Measurements from ENCODE around the gene DLGAP1.

The DLGAP1 gene

DNA sequence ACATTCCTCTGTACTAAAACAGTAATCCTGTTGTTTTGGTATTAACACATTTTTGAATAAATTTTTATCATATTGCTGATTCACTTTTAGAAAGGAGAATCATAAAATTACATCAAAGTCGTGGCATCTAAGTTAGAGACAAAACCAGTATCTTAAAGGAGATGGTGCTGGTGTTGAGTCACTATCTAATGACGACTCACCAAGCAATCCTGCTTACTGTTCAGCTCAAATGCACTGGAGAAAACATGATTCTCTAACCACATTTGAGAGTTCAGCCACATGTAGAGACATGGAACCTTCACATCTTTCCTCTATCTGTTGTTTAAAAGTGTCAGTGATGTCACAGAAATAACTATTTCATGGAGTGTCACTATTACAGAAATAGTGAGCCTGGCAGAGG lies 531.4 kb downstream of the DLGAP1 start:
- DNase-seq = no peak

DNA sequence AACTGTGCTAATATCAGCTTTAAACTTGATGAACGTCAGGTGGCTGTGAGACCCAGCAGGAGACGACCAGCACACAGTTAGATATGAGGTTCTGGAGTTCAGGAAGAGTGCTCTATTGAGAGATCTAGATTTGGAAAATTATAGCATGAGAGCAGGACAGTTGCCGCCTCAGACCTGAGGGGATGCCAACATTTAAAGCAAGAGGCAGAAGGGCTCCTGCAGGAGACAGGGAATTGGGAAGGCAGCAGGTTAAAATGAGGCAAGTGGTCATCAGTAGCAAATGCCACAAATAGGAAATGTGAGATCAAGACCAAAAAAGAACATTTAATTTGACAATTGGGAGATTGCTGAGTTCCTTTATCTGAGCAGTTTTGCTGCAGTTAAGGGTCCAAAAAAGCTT lies 533.3 kb downstream of the DLGAP1 start:
- DNase-seq = no peak

DNA sequence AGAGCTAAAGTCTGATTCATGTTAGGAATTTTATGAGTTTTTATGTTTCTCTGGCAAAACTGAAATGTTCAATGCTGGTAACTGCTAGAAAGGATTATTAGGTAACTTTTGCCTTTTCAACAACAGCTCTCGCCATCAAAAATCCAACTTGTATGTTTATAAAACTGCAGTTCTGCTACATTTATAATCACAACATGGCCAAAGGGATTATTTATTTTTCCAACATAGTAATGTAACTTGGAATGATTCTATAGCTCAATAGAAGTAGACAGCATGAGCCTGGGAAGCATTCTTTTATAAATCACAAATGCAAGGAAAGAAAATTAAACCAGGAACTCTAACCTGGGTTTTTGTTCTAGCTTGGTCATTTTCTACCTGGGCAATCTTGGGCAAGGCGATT lies 534.3 kb downstream of the DLGAP1 start:
- no peak for DNase-seq

DNA sequence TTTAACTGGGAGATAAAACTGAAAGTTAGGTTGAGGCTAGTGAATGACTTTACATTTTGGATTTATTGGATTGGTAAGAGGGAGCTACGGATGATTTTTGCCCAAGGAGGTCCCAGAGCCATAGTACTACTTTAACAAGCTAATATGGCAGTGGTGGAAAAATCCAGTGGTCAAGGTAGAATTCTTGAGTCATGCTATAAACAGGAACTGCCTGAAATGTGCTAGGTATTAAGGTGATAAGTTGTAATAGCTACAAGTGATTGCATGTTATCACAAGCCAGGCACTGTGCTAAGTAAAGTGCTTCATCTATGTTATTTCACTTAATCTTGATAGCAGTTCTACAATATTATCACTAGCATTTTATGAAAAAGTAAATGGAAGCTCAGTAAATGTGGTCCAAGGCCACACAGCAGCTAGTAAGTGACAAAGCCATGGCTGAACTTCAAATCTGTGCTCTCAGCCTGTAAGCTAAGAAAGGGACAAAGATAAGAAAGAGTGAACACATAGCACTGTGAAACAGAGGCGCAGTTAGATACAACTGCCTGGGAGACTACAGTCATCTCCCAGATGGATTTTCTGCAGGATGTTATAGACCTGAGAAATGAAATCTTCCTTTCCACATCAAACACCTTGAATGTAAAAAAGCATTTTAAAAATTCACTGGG lies 535.6 kb downstream of the DLGAP1 start:
- DNase-seq = no peak

DNA sequence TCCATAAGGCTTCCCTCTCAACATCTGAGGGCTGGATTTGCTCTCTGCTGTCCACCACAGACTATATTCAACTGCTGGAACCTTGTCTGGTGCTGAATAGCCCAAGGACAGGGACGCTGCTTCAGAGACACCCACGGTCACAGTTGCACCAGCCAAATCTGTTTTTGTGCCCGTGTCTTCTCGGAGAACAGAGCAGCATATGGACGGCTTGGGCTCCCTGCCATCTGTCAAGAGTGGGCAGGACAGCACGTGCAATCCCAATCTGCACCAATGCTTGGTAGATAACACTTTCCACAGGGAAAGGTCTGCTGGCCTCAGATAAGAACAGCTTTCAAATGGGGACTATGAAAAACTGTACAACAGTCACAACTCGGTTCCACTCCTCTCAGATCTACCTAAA lies 539.0 kb downstream of the DLGAP1 start:
- DNase-seq = peak; percentile 72

DNA sequence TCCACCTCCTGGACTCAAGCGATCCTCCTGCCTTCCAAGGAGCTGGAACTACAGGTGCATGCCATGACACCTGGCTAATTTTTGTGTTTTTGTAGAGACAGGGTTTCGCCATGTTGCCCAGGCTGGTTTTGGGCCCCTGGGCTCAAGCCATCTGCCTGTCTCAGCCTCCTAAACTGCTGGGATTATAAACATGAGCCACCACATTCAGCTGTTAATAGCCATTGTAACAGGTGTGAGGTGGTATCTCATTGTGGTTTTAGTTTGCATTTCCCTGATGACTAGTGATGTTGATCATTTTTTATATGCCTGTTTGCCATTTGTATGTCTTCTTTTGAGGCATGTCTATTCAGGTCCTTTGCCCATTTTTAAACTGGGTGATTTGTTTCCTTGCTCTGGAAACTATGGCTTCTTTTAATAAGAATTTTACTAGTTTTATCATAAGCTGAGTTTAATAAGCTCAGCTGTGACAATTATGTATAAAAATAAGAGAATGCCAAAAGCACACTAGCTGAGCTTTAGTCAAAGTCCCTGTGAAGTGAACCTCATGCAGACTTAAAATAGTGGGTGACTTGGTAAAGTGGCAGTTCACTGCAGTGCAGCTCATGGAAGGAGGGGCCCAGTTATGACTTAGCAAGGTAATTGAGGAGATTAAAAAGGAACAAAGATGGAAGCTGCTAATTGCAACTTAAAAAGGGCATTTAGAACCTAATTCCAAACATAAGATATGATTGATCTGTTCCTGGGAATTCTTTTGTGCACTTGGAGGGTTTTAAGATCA lies 540.1 kb downstream of the DLGAP1 start:
- peak; percentile 85 for DNase-seq

DNA sequence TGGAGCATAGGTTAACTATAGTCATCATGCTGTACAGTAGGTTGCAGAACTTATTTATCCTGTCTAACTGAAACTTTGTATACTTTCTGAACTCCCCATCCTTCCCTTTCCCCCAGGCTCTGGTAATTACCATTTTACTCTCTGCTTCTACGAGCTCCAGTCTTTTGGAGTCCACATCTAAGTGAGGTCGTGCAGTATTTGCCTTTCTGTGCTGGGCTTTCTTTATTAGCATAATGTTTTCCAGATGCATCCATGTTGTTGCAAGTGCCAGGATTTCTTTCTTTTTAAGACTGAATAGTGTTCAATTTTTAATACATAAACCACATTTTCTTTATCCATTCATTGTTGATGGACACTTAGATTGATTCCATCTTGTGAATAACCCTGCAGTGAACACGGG lies 541.0 kb downstream of the DLGAP1 start:
- no peak for DNase-seq

DNA sequence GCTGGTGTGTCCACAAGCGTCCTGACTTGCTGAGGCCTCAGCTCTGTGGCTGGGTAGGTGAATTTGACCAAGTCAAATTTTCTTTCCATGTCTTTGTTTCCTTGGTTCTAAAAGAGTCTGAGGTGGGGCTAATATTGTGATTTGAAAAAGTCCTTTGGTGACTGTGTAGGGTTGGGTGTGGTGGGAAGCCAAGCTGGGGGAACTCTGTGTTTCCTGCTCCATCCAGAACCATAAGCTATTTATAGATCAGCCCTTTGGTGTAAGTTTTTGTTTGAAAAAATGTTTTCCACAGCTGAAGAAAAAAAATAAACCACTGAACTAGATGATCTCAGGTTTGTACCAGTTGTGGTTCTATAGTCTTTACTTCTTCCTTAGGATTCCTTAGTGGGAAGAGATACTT lies 542.4 kb downstream of the DLGAP1 start:
- DNase-seq = no peak

DNA sequence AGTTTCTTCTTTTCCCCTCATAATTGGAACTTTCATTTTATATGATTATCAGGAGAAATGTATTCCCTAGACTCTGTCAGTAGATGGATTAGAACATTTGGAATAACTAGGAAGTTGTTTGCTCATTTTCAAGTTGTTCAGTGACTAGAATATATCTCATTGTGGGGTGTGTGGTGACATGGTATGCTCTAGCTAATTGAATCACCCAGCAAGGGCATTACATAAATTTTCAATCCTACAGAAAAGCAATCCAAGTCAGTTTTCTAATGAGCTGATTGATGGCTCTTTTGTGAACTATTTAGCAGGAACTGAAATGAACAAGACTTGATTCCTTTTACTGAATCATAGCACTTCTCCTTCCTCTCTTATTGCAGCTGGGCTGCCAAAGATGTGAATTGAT lies 543.7 kb downstream of the DLGAP1 start:
- no peak for DNase-seq

DNA sequence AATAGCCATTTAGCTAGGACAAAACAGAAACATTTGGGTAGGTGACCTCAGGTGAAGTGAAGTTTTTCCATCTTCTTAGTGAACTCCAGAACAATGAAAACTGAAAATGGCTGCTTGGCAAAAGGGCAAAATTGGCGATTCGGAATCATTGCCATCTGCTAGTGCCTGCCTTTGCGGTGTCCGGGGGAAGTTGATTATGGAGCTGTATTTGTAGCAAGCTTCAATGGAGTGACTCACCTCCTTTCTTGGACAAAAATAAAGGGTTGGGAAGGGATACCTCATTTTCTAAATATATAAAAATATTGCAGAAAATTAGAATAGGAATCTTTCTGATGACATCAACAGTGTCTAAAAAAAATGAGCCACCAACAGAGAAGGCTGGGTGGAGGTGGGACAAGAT lies 544.6 kb downstream of the DLGAP1 start:
- DNase-seq = no peak

DNA sequence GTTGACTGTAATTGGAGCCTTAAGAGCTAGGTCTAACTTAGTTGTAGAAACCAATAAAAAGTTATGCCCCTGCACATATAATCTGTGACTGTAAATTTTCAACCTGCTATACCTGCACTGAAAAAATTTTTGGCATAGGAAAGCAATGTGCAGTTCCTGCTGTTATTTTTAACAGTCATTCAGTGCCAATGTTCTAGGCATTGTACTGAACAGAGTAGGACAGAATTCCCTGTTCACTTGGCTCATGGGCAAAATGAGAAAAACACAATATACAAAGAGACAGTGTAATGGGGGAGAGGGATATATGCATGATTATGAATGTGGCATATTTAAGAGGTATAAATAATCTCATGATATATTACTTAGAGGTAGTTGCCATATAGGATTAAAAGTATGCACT lies 547.2 kb downstream of the DLGAP1 start:
- no peak for DNase-seq

DNA sequence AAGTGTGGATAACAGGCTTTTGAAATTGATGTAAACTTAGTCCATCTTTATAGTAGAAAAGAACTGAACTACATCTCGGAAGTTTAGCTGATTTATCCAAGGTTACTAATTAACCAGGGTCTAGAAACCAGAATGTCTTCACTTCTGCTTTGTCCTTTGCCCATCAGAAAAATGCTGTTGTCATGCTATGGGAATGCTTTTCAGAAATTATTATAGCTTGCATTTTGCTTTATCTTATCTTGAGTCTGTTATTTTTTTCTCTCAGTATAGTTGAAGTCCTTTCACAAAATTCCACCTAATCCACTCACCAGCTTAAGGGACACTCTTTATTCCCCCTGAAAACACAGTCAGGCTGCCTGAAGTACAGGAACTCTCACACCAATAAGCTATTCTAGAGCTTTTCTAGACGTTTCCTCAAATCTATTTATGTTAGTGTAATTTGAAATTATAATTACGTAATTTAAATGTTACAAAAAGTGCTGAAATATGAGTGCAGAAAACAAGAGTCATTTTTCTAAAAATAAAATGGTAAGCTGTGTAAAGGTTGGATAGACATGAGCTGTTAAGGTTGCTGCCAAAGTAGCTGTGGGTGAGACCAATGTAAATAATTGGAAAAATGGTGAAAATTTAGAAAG lies 548.9 kb downstream of the DLGAP1 start:
- no peak for DNase-seq

DNA sequence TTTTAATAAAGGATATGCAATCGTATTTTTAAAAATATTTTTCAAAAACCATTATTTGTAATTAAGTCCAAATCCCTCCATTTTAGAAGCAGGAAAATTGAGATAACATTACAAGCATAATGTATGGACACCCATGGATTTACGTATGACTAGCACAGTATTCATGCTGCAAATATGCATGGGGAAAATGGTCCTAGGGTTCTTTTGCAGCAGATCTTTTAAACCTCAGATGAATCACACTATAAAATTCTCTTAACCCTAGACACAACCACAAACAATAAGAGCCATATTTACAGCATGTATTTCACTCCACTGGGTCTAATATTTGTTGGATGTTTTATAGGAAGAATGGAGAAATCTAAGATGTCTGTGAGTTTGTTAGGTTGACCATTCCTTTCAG lies 551.8 kb downstream of the DLGAP1 start:
- DNase-seq = no peak

DNA sequence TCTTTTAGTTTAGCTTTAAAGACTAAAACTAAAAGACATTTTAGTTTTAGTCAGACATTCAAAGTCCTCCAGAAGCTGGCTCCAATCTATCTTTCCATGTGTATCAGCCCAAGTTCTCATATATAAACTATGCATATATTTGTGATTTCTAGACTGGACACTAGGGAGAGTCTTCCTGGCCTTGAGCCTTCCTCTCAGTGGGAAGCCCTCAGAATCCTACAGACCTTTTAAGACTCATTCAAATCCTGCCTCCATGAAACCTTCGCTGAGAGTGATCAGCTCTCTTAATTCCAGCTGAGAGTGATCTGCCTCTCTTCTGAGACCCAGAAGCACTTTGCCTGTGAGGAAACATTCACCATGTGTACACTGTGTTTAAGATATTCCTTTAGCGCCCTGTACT lies 552.4 kb downstream of the DLGAP1 start:
- DNase-seq = no peak

DNA sequence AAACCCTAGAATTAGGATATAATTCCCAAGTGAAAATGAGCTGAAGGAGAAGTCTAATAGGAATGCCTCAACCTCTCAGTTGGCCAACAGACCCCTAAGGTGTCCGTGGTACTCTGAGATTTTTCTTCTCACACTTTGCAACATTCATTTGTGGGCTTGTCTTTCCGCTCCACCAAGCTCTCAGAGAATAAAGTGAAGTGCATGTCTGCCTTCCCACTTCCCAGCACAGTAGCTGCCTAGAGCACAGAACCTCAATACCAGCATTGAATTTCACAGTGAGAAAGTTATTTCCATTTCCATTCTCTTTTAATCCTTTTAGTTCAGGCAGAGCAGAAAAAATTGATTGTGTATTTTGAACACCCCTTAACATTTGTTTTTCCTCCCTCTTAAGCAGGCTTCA lies 553.3 kb downstream of the DLGAP1 start:
- no peak for DNase-seq

DNA sequence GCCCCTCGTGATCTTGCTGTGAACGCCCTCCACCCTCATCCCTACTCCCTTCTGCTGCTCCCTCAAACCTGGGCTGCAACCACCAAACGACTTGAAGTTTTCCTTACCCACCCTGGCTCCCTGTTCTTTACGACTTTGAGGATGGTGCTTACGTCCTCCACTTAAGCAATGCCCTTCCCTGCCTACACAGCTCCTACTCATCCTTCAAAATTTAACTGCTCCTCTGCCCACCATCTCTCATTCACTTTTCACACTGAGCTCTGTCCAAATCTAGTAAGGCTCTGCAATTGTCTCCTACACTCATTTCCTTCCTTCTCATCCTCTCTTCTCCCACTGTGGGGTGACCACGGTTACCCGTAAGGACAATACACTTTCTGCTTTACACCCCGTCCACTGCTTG lies 554.1 kb downstream of the DLGAP1 start:
- DNase-seq = no peak

DNA sequence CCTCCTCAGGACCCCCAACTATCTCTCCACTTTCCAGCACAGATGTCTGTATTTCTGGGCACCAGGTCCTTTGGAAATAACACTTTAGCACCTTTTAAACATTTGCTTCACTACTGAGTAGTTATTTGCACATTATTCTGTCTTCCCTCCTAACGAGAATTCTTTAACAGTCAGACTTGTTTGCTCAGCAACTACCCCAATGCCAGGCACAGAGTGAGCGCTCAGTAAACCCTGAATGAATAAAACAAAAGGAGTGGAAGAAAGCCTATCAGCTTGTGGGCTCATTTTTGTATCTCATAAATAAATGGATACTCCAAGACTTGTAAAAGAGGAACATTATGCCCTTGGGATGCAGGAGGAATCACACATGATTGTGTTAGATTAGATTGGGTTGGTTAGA lies 554.8 kb downstream of the DLGAP1 start:
- DNase-seq = no peak

DNA sequence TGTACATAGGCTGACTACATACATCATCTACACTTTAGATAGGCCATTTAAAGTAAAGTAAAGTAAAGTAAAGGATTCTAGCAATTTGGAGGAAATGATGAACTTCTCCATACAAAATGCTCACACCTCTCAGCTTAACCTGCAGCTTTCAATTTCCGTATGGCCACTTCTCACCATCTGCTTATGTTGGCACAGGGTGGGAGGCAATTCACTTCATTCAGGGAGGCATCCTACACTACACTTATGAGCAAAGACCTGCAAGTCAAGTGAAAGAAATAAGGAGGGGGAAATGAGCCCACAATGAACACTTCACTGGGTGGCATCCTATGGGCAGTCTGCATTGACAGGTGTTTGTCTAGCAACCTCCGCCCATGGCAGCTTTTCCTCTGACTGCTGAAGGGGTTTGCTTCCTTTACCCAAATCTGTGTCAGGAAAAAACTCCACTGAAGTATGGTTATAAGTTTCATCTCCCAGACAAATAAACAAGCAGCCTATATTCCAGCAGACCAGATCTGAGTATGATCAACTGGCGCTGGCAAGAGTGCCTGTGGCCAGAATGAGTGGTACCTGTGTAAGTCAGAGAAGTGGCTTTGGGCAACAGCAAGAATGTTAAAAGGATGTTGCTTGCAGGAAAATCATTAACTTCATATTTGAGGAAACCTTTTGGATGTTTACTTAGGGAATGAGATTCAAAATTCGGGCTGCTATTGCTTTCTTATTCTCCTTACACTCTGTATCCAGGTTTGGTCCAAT lies 556.1 kb downstream of the DLGAP1 start:
- DNase-seq = peak; percentile 53

DNA sequence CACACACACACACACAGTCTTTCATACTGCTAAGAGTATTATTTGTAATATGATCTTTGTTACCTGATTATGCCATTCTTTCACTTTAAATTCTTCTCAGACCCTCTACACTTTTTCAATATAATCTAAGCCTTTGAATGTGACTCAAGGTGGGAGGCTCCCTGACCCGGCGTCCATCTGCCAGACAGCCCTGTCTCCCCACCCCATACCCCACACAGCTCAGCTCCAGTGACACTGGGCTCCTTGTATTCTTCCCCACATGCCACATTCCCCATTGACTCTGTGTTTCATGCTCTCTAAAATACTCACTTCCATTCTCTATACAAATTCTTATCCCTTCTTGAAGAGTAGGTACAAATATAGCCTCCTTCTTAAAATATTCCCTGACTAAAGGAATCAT lies 563.0 kb downstream of the DLGAP1 start:
- DNase-seq = no peak

DNA sequence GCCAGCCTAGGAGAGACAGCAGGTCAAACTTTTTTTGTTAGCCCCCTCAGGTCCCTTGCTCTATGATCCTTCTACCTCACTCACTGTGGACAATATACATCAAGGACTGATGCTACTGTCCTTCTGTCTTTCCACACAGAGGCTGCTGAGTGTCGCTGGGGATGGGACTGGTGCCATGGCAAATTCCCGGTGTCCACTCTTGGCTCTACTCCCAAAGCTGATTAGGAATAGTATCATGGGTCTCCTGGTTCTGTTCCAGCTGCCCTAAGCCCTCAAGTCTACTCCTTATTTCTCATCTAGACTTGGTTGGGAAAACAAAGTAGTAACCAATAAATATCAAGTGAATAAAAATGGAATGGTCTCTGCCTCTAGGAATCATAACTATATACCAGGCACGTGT lies 563.9 kb downstream of the DLGAP1 start:
- no peak for DNase-seq

DNA sequence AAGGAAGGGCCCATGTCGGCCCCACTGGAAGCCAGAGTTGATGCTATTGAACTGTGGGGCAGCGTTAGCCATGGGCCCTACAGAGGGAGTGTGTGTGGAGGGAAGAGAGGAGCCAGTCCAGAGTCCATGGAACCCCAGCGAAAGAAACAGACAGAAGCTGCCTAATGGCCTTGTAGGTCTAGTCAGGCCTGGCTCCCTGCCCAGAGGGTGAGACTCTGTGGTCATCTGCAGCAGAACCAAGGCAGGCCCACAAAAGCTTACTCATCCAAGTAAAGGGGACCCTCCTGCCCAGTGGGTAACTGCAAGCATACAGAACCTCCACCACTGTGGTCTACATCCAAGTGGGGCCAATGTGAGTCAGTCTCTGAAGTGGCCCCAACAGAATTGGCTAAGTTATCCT lies 565.3 kb downstream of the DLGAP1 start:
- DNase-seq = no peak

DNA sequence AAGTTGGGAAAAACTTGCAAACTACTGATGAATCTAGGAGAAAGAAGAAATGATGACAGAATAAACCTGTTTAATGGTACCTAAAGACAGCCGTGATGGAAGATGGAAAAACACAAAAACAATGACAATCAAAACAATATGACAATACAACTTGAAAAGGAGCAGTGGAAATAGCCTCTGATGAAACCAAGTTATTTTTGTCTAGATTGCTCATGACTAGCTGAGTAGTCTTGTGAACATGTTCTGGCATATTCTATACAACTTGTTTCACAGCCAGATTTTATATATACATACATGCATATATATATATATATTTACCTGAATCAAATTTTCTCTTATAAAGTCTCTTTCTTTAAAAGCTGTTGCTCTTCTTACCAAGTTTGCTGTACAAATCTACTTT lies 566.0 kb downstream of the DLGAP1 start:
- DNase-seq = no peak

DNA sequence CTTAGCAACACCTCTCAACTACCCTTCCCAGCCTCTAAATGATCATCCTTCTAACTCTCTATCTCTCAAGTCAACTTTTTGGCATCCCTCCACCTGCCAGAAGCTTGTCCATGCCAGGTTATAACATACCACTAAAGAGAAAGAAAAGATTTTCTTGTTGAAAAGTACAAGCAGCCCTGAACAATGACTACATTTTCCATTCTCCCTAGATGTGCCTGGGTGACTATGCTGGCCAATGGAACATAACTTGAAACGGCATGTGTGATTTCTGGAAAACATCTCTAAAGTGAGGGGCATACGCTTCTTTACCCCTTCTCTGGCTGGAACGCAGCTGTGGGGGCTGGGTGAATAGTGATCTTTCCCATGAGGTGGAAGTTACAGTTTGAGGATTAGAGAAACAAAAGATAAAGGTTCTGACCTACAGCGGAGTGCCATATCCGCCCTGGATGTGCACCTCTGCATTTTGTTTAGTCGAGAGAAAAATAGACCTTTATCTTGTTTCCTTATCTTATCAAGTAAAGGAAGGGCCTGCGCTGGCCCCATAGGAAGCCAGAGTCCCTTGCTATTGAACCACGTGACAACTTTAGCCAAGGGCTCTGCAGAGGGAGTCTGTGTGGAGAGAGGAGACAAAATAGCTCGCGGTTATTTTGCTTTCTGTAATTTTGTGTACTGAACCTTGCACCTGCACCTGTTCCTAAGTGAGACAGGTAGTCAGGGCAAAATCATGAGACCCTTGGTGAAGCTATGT lies 568.4 kb downstream of the DLGAP1 start:
- DNase-seq = no peak
